HG03460 (cell line): ENCODE data around the gene UFC1.

Experiments
- ATAC-seq: cut with Tn5 transposase; IDR thresholded peaks from one replicate; pipeline ENCODE4 v1.9.1; 2021; ENCODE audit not compliant: unreplicated experiment

Gene UFC1

GRCh38 chr1:161133220-161133740 is 20.5 kb upstream of the UFC1 start:
- ATAC-seq: no peak

- no peak for ATAC-seq
Observed at GRCh38 chr1:161137881-161138280, 15.9 kb upstream of the UFC1 start.

DNA sequence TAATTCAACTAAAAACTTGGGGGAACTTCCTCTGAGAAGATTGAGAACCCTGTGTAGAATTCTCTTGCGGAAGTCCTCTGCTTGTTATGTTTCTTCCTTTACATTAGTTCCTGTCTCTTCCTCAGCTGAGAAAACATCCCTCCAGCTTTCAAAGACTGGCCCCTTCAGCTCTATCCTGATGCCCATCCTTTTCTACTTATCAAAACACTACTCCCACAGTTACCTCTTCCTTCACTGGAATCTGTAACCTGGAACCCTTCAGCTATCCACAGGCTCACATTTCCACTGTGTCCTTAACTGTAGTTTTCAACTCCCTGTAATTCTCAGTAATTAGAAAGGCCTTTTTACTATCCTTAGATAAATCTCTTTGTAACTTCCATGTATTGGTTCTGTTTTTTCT is 15.3 kb upstream of the UFC1 start:
- no peak for ATAC-seq

DNA sequence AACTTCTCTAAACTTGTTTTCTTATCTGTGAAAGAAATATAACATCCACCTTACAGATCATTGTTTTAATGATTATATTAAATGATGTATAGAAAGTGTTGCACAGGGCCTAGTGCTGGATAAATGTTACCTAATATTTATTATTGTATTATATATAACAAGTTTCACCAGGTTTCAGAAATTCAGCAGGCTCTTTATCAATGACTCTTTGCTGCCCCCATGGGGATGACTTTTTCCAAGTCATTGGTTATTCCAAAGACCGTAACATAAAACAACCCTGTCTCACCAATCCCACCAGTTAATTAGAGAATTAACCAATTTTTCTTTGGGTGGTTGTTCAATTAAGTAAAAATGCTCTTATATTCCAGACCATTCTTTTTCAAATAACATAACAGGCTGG is 14.0 kb upstream of the UFC1 start:
- ATAC-seq: no peak

GRCh38 chr1:161140755-161141400 is 12.9 kb upstream of the UFC1 start:
- no peak for ATAC-seq

GRCh38 chr1:161145832-161146231 is 7.9 kb upstream of the UFC1 start:
- no peak for ATAC-seq

DNA sequence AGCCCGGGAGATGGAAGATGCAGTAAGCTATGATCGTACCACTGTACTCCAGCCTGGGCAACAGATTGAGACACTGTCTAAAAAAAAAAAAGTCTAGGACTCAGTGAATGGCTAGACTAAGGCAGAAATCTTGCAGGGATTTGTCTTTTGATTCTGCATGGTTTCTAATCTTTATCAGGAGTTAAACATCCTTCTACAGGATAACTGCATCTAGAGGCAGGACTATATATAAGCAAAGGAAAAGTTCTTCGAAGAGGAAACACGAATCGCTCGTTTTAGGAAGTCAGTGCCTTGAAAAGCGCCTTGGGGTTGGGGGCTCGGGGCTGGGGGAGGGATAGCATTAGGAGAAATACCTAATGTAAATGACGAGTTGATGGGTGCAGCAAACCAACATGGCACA is 602 bp upstream of the UFC1 start:
- peak; percentile 7 for ATAC-seq

DNA sequence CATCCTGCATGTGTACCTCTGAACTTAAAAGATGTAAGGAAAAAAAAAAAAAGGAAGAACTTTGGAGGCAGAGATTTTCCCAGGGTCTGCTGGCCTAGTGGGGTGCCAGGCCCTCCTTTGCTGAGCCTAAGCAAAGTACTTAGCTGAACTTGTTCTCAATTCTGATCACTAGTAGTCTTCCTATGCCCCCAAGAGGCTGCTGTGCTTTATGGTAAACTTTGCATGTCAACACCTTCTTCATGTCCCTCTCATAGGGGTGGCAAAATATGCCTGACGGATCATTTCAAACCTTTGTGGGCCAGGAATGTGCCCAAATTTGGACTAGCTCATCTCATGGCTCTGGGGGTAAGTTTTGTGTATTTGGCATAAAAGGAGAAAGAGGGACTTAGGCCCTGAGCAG is 4.1 kb downstream of the UFC1 start:
- ATAC-seq: no peak

GRCh38 chr1:161158316-161159010 is 4.7 kb downstream of the UFC1 start:
- no peak for ATAC-seq

DNA sequence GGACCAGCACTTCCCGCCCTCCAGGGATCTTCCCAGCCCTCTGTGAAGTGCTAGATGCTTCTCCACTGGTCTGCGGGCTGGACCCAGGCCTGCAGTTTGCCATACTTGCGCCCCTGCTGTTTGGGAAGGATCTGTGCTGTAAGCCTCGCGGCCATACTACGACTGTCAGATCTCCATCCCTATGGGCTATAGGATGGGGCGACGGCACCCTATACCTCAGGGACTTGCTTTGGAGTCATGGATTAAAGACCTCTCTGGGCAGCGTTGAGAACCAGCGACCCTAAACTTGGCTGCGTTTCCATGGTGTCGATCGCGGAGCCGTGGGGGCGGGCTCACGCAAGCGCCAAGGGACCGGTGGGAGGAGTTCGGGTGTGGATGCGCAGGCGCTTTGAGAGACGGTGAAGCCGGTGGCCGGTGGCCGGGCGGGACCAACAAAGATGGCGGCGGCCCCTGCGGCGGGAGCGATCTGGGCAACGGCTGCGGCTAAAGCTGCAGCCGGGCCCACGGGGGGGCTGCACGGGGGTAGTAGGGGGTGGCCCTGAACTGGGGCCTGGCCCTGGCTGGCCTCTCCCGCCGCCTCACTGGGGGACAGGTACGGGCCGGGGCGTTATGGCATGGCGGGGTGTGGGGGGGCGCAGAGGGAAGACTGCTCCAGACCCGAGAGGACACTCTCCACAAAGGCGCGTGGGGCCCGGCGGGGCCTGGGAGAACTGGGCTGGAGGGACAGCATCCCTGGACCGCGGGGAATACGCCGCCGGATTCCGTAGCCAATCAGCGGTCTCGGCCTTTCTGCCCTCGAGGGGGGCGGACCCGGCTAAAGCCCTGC is 5.5 kb downstream of the UFC1 start, which contains the start of gene USP21:
USP21 (plus strand) TSS at position 414 of the 826 bp plus-strand sequence. CDS start 1,141 bp downstream, outside the sequence.
- ATAC-seq: peak; percentile 85

- no peak for ATAC-seq
Observed at GRCh38 chr1:161159913-161160243, 6.1 kb downstream of the UFC1 start.

GRCh38 chr1:161160671-161161145 is 6.9 kb downstream of the UFC1 start:
- ATAC-seq: no peak

GRCh38 chr1:161161652-161162051 is 7.9 kb downstream of the UFC1 start:
- ATAC-seq: no peak

DNA sequence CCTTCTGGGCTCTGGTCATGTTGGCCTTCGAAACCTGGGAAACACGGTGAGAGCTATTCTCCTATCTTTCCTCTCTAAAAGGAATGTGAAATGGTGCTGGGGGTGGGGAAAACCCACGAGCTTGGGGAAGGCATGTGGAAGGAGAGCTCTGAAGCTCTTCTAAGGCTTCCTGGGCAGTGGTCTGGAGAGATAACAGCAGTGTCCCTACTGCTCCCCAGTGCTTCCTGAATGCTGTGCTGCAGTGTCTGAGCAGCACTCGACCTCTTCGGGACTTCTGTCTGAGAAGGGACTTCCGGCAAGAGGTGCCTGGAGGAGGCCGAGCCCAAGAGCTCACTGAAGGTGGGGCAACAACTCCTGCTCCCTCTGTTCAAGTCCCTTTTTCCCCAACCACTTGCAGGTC is 8.3 kb downstream of the UFC1 start:
- ATAC-seq: no peak

DNA sequence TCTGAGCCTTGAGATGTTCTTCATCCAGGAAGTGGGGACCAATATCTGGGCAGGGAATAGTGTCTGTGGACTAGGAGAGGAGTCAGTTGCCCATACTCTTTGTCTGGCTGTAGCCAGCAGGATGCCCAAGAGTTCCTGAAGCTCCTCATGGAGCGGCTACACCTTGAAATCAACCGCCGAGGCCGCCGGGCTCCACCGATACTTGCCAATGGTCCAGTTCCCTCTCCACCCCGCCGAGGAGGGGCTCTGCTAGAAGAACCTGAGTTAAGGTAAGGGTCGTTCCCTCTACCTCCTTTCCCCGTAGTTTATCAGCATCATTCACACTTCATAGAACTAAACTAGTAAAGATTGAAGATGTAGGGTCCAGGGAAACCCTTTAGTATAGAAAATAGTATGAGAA is 9.0 kb downstream of the UFC1 start:
- ATAC-seq: no peak

- ATAC-seq: no peak
Observed at GRCh38 chr1:161163793-161164192, 10.0 kb downstream of the UFC1 start.

DNA sequence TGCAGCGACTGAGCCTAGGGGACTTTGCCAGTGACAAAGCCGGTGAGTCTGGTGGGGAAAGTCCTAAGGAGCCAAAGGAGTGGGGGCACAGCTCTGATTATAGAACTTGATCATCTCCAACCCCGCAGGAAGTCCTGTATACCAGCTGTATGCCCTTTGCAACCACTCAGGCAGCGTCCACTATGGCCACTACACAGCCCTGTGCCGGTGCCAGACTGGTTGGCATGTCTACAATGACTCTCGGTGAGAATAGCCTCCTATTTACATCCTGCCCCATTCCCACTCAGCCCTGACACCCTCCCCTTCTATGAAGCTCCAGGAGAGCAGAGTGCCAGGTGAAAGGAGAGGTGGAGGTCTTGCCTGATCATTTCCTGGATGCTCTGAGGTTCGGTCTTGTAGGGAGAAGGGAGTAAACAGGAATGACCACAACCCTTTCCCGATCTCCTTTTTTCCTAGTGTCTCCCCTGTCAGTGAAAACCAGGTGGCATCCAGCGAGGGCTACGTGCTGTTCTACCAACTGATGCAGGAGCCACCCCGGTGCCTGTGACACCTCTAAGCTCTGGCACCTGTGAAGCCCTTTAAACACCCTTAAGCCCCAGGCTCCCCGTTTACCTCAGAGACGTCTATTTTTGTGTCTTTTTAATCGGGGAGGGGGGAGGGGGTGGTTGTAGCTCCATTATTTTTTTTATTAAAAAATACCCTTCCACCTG is 11.3 kb downstream of the UFC1 start:
- no peak for ATAC-seq

DNA sequence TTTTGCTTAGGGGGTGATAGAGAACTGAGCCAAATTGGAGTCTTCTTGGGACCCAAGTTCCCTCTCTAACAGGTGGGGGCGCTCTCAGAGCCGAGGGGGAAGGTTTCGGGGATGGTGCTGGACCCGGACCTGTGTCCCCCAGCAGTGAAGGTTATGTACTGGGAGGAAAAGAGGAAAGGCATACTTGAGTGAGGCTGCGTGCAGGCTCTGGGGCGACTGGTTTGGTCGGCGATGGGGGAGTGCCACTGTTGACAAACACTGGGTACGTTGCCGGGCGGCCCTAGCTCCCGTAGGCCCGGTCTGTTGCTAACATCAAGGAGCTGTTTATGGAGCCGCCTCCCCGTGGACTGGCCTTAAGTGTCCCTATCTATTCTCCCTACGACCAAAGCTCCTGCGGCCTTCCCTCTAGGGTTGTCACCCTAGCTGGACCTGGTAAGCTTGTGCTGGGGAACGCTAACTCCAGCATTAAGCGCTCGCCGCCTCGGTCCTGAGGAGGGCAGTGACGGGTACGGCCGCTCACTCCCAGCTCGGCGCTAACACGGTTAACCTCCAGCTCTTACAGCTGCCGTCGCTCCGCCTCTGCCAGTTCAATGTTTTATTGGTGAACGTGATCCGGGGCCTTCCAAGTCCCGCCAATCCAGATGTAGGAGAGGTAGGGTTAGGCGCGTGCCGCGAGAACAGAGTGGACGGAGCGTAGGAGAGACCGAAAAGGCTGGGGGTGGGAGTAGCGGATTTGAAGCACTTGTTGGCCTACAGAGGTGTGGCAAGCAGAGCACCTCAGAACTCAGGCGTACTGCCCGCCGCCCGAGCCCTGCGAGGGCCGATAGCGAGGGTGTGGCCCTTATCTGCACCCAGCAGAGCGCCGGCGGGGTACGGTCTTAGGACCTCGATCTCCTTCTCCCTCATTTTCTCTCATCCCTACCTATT is 12.2 kb downstream of the UFC1 start, which contains the start of gene PPOX:
PPOX (plus strand) TSS at position 685 of the 927 bp plus-strand sequence. CDS start 422 bp downstream, outside the sequence.
- ATAC-seq: peak; percentile 92

GRCh38 chr1:161166669-161167548 is 13.1 kb downstream of the UFC1 start:
- ATAC-seq: no peak
